Measurements from ENCODE around the gene DPYD.

DPYD gene

GRCh38 chr1:97660431-97661105, 260.3 kb downstream of the DPYD start:
- no peak overlapping the region for H2AK5ac ChIP-seq (ENCODE audit: low read depth, low read length)
- DNase-seq (ENCODE audit: low spot score) = no peak
- no CpG with 5 or more reads among the region's 2 CpGs for WGBS, 2 donors (ENCODE audit: extremely low coverage in 2 of 2, insufficient read length in 2 of 2, insufficient replicate concordance in 1 of 2)

GRCh38 chr1:97654876-97655585, 265.8 kb downstream of the DPYD start:
- Histone ChIP-seq H3K27ac (replicated peaks; ENCODE audit: low read length) (no peak overlapping the region), H3K23ac (ENCODE audit: low read depth, low read length, poor library complexity) (no peak overlapping the region), H2AFZ (ENCODE audit: low read length) (no peak overlapping the region), H4K8ac (ENCODE audit: low read depth, low read length) (no peak overlapping the region), H2BK15ac (ENCODE audit: low read length) (no peak overlapping the region), H3K4ac (ENCODE audit: low read length) (no peak overlapping the region), H3K9ac (ENCODE audit: low read depth, low read length, poor library complexity) (no peak overlapping the region), H3K4me1 (ENCODE audit: control insufficient read depth in 2 of 2, insufficient read depth in 1 of 2, low read depth in 1 of 2, low read length in 2 of 2) (no peaks in the 10 kb centered on the region), H3K4me2 (ENCODE audit: insufficient read depth, low read length, poor library complexity, severe bottlenecking) (no peak overlapping the region), H3K9me3 (replicated peaks in 1 of 2; ENCODE audit: control insufficient read depth in 2 of 2, insufficient read depth in 1 of 2, low read depth in 1 of 2, low read length in 2 of 2) (no peaks in the 10 kb centered on the region), H2BK5ac (ENCODE audit: low read length) (no peak overlapping the region), H2BK12ac (ENCODE audit: low read length) (no peak overlapping the region), H3K14ac (ENCODE audit: low read length) (no peak overlapping the region), H3K18ac (ENCODE audit: low read length) (no peak overlapping the region), H3K36me3 (replicated peaks in 1 of 2; ENCODE audit: control insufficient read depth in 2 of 2, insufficient read depth in 2 of 2, low read length in 2 of 2) (no peaks in the 10 kb centered on the region), H2BK120ac (ENCODE audit: low read depth, low read length) (no peak overlapping the region), H4K91ac (ENCODE audit: low read depth, low read length, poor library complexity) (no peak overlapping the region), H3K79me1 (ENCODE audit: low read depth, low read length) (no peaks in the 10 kb centered on the region), H3K4me3 (ENCODE audit: low read length in 2 of 2) (no peak overlapping the region), H2AK5ac (ENCODE audit: low read depth, low read length) (no peak overlapping the region), H3K27me3 (ENCODE audit: control insufficient read depth in 3 of 3, insufficient read depth in 3 of 3, low read depth in 1 of 3, low read length in 3 of 3) (no peaks in the 10 kb centered on the region)
- no CpG with 5 or more reads among the region's 3 CpGs for WGBS, 2 donors (ENCODE audit: extremely low coverage in 2 of 2, insufficient read length in 2 of 2, insufficient replicate concordance in 1 of 2)
- no peak for DNase-seq (ENCODE audit: low spot score)

More at GRCh38 chr1:97660431-97661105, 260.3 kb downstream of the DPYD start:
- H3K4me1 ChIP-seq (ENCODE audit: control insufficient read depth in 2 of 2, insufficient read depth in 1 of 2, low read depth in 1 of 2, low read length in 2 of 2) = no peaks in the 10 kb centered on the region
- H3K27me3 ChIP-seq (ENCODE audit: control insufficient read depth in 3 of 3, insufficient read depth in 3 of 3, low read depth in 1 of 3, low read length in 3 of 3) = no peaks in the 10 kb centered on the region
- H3K9me3 ChIP-seq (replicated peaks in 1 of 2; ENCODE audit: control insufficient read depth in 2 of 2, insufficient read depth in 1 of 2, low read depth in 1 of 2, low read length in 2 of 2) = no peaks in the 10 kb centered on the region
- no peaks in the 10 kb centered on the region for H3K79me1 ChIP-seq (ENCODE audit: low read depth, low read length)
- no peak overlapping the region for H3K9ac ChIP-seq (ENCODE audit: low read depth, low read length, poor library complexity)
- H3K36me3 ChIP-seq (replicated peaks in 1 of 2; ENCODE audit: control insufficient read depth in 2 of 2, insufficient read depth in 2 of 2, low read length in 2 of 2) = no peaks in the 10 kb centered on the region
- H3K23ac ChIP-seq (ENCODE audit: low read depth, low read length, poor library complexity) = no peak overlapping the region
- no peak overlapping the region for H3K14ac ChIP-seq (ENCODE audit: low read length)
- no peak overlapping the region for H2BK15ac ChIP-seq (ENCODE audit: low read length)
- no peak overlapping the region for H4K91ac ChIP-seq (ENCODE audit: low read depth, low read length, poor library complexity)
- no peak overlapping the region for H4K8ac ChIP-seq (ENCODE audit: low read depth, low read length)
- H2BK12ac ChIP-seq (ENCODE audit: low read length) = no peak overlapping the region
- H3K18ac ChIP-seq (ENCODE audit: low read length) = no peak overlapping the region
- no peak overlapping the region for H2BK120ac ChIP-seq (ENCODE audit: low read depth, low read length)
- no peak overlapping the region for H3K4ac ChIP-seq (ENCODE audit: low read length)
- no peak overlapping the region for H2AFZ ChIP-seq (ENCODE audit: low read length)
- no peak overlapping the region for H3K4me3 ChIP-seq (ENCODE audit: low read length in 2 of 2)
- H2BK5ac ChIP-seq (ENCODE audit: low read length) = no peak overlapping the region
- H3K4me2 ChIP-seq (ENCODE audit: insufficient read depth, low read length, poor library complexity, severe bottlenecking) = no peak overlapping the region
- no peak overlapping the region for H3K27ac ChIP-seq (replicated peaks; ENCODE audit: low read length)

GRCh38 chr1:97651250-97651649, 269.6 kb downstream of the DPYD start:
- DNase-seq (ENCODE audit: low spot score) = no peak
- Histone ChIP-seq H3K4me2 (ENCODE audit: insufficient read depth, low read length, poor library complexity, severe bottlenecking) (no peak overlapping the region), H2BK15ac (ENCODE audit: low read length) (no peak overlapping the region), H2BK5ac (ENCODE audit: low read length) (no peak overlapping the region), H3K18ac (ENCODE audit: low read length) (no peak overlapping the region), H2AFZ (ENCODE audit: low read length) (no peak overlapping the region), H3K27ac (replicated peaks; ENCODE audit: low read length) (no peak overlapping the region), H3K4ac (ENCODE audit: low read length) (no peak overlapping the region), H3K4me3 (ENCODE audit: low read length in 2 of 2) (no peak overlapping the region), H3K27me3 (ENCODE audit: control insufficient read depth in 3 of 3, insufficient read depth in 3 of 3, low read depth in 1 of 3, low read length in 3 of 3) (no peaks in the 10 kb centered on the region), H2AK5ac (ENCODE audit: low read depth, low read length) (no peak overlapping the region), H2BK120ac (ENCODE audit: low read depth, low read length) (no peak overlapping the region), H3K36me3 (replicated peaks in 1 of 2; ENCODE audit: control insufficient read depth in 2 of 2, insufficient read depth in 2 of 2, low read length in 2 of 2) (no peaks in the 10 kb centered on the region), H4K91ac (ENCODE audit: low read depth, low read length, poor library complexity) (no peak overlapping the region), H2BK12ac (ENCODE audit: low read length) (no peak overlapping the region), H3K9ac (ENCODE audit: low read depth, low read length, poor library complexity) (no peak overlapping the region), H3K79me1 (ENCODE audit: low read depth, low read length) (no peaks in the 10 kb centered on the region), H3K9me3 (replicated peaks in 1 of 2; ENCODE audit: control insufficient read depth in 2 of 2, insufficient read depth in 1 of 2, low read depth in 1 of 2, low read length in 2 of 2) (peaks cover 0 to 2% of the 10 kb centered on the region in 2 donors), H3K4me1 (ENCODE audit: control insufficient read depth in 2 of 2, insufficient read depth in 1 of 2, low read depth in 1 of 2, low read length in 2 of 2) (peaks cover 0 to 2% of the 10 kb centered on the region in 2 donors), H4K8ac (ENCODE audit: low read depth, low read length) (no peak overlapping the region), H3K14ac (ENCODE audit: low read length) (no peak overlapping the region), H3K23ac (ENCODE audit: low read depth, low read length, poor library complexity) (no peak overlapping the region)
- no CpG with 5 or more reads among the region's 3 CpGs for WGBS, 2 donors (ENCODE audit: extremely low coverage in 2 of 2, insufficient read length in 2 of 2, insufficient replicate concordance in 1 of 2)

- Histone ChIP-seq H2BK12ac (ENCODE audit: low read length) (no peak overlapping the region), H3K4ac (ENCODE audit: low read length) (no peak overlapping the region), H2BK15ac (ENCODE audit: low read length) (no peak overlapping the region), H2BK120ac (ENCODE audit: low read depth, low read length) (no peak overlapping the region), H2AFZ (ENCODE audit: low read length) (peak overlapping the region; percentile 80), H2BK5ac (ENCODE audit: low read length) (no peak overlapping the region), H3K9me3 (replicated peaks in 1 of 2; ENCODE audit: control insufficient read depth in 2 of 2, insufficient read depth in 1 of 2, low read depth in 1 of 2, low read length in 2 of 2) (peaks cover 2 to 8% of the 10 kb centered on the region in 2 donors), H3K4me3 (ENCODE audit: low read length in 2 of 2) (no peak overlapping the region), H3K23ac (ENCODE audit: low read depth, low read length, poor library complexity) (no peak overlapping the region), H3K18ac (ENCODE audit: low read length) (no peak overlapping the region), H3K4me2 (ENCODE audit: insufficient read depth, low read length, poor library complexity, severe bottlenecking) (no peak overlapping the region), H3K79me1 (ENCODE audit: low read depth, low read length) (no peaks in the 10 kb centered on the region), H2AK5ac (ENCODE audit: low read depth, low read length) (no peak overlapping the region), H4K8ac (ENCODE audit: low read depth, low read length) (no peak overlapping the region), H3K14ac (ENCODE audit: low read length) (no peak overlapping the region), H3K27ac (replicated peaks; ENCODE audit: low read length) (no peak overlapping the region), H3K4me1 (ENCODE audit: control insufficient read depth in 2 of 2, insufficient read depth in 1 of 2, low read depth in 1 of 2, low read length in 2 of 2) (peaks cover 0 to 2% of the 10 kb centered on the region in 2 donors), H3K36me3 (replicated peaks in 1 of 2; ENCODE audit: control insufficient read depth in 2 of 2, insufficient read depth in 2 of 2, low read length in 2 of 2) (no peaks in the 10 kb centered on the region), H3K27me3 (ENCODE audit: control insufficient read depth in 3 of 3, insufficient read depth in 3 of 3, low read depth in 1 of 3, low read length in 3 of 3) (no peaks in the 10 kb centered on the region), H3K9ac (ENCODE audit: low read depth, low read length, poor library complexity) (no peak overlapping the region), H4K91ac (ENCODE audit: low read depth, low read length, poor library complexity) (no peak overlapping the region)
- no peak for DNase-seq (ENCODE audit: low spot score)
- no CpG with 5 or more reads among the region's 4 CpGs for WGBS, 2 donors (ENCODE audit: extremely low coverage in 2 of 2, insufficient read length in 2 of 2, insufficient replicate concordance in 1 of 2)
Observed at GRCh38 chr1:97649591-97649990, 271.2 kb downstream of the DPYD start.

Data from neuronal stem cell (in vitro differentiated cells).